H9 (cell line): ENCODE measurements around the gene CTCF. TPM values are rescaled to one million over a fixed set of nuclear protein-coding genes. Genes with fewer than 3 reads are reported as not detected.

Experiments
- DNase-seq: peaks from one replicate; pipeline ENCODE4 v3.0.0-alpha.2; 2017
- H2AFZ ChIP-seq: one replicate; pipeline ENCODE4 v1.6.1; 2013; ENCODE audit warnings: mild to moderate bottlenecking, low read length, control low read depth, moderate library complexity
- H2AK5ac ChIP-seq: 2 replicates; pipeline ENCODE4 v1.6.1; 2013; ENCODE audit warnings: low read length, control low read depth, mixed read lengths; ENCODE audit not compliant: insufficient read length
- H2BK120ac ChIP-seq: one replicate; pipeline ENCODE4 v1.6.1; 2013; ENCODE audit warnings: low read depth, mild to moderate bottlenecking, low read length, control low read depth, inconsistent platforms; ENCODE audit not compliant: poor library complexity, severe bottlenecking
- H2BK12ac ChIP-seq: 2 replicates; pipeline ENCODE4 v1.6.1; 2013; ENCODE audit warnings: low read length, control low read depth, mixed read lengths, low read depth; ENCODE audit not compliant: insufficient read length
- H2BK15ac ChIP-seq: 2 replicates; pipeline ENCODE4 v1.6.1; 2013; ENCODE audit warnings: low read depth, low read length, control low read depth
- H2BK20ac ChIP-seq: one replicate; pipeline ENCODE4 v1.6.1; 2013; ENCODE audit warnings: low read depth, mild to moderate bottlenecking, low read length, control low read depth, inconsistent platforms; ENCODE audit not compliant: poor library complexity, severe bottlenecking
- H2BK5ac ChIP-seq: 2 replicates; pipeline ENCODE4 v1.6.1; 2013; ENCODE audit warnings: low read length, control low read depth, mixed read lengths; ENCODE audit not compliant: insufficient read length
- H3K14ac ChIP-seq: 2 replicates; pipeline ENCODE4 v1.6.1; 2013; ENCODE audit warnings: low read length, control low read depth; ENCODE audit not compliant: insufficient read depth
- H3K18ac ChIP-seq: 2 replicates; pipeline ENCODE4 v1.6.1; 2013; ENCODE audit warnings: low read depth, mild to moderate bottlenecking, mixed read lengths, low read length, control low read depth; ENCODE audit not compliant: insufficient read length
- H3K23ac ChIP-seq: 2 replicates; pipeline ENCODE4 v1.6.1; 2013; ENCODE audit warnings: low read length, control low read depth, mixed read lengths, low read depth; ENCODE audit not compliant: insufficient read length
- H3K23me2 ChIP-seq: 2 replicates; pipeline ENCODE4 v1.6.1; 2013; ENCODE audit warnings: low read depth, mild to moderate bottlenecking, mixed read lengths, low read length, control low read depth; ENCODE audit not compliant: insufficient read length, poor library complexity, severe bottlenecking
- H3K27ac ChIP-seq: 2 replicates; pipeline ENCODE4 v1.5.1; 2013; ENCODE audit warnings: low read length, control low read depth, mixed read lengths, low read depth; ENCODE audit not compliant: insufficient read length
- H3K27me3 ChIP-seq: 2 replicates; pipeline ENCODE4 v1.6.1; 2013; ENCODE audit warnings: low read length, control low read depth, inconsistent platforms; ENCODE audit not compliant: insufficient read depth
- H3K4ac ChIP-seq: 2 replicates; pipeline ENCODE4 v1.6.1; 2013; ENCODE audit warnings: low read depth, mild to moderate bottlenecking, control low read depth, inconsistent platforms, low read length, moderate library complexity
- H3K4me1 ChIP-seq: 2 replicates; pipeline ENCODE4 v1.6.1; 2013; ENCODE audit warnings: low read length, control low read depth, inconsistent platforms; ENCODE audit not compliant: insufficient read depth
- H3K4me2 ChIP-seq: 2 replicates; pipeline ENCODE4 v1.6.1; 2013; ENCODE audit warnings: low read length, control low read depth, mixed read lengths; ENCODE audit not compliant: insufficient read length, insufficient read depth
- H3K56ac ChIP-seq: 2 replicates; pipeline ENCODE4 v1.6.1; 2013; ENCODE audit warnings: low read depth, mild to moderate bottlenecking, mixed read lengths, low read length, control low read depth; ENCODE audit not compliant: insufficient read length
- H3K79me1 ChIP-seq: 2 replicates; pipeline ENCODE4 v1.6.1; 2013; ENCODE audit warnings: low read depth, mild to moderate bottlenecking, moderate library complexity, low read length, control low read depth, inconsistent platforms; ENCODE audit not compliant: insufficient read depth, poor library complexity, severe bottlenecking
- H3K79me2 ChIP-seq: 2 replicates; pipeline ENCODE4 v1.6.1; 2013; ENCODE audit warnings: low read length, control low read depth, inconsistent platforms; ENCODE audit not compliant: insufficient read depth
- H3K9ac ChIP-seq: 2 replicates; pipeline ENCODE4 v1.6.1; 2013; ENCODE audit warnings: low read length, control low read depth, mixed read lengths; ENCODE audit not compliant: insufficient read length; ENCODE audit errors: extremely low read depth
- H3K9me3 ChIP-seq: one replicate; pipeline ENCODE4 v1.6.1; 2013; ENCODE audit warnings: low read depth, low read length, inconsistent platforms; ENCODE audit not compliant: control insufficient read depth
- H3T11ph ChIP-seq: one replicate; pipeline ENCODE4 v1.6.1; 2013; ENCODE audit warnings: mild to moderate bottlenecking, low read length, control low read depth, inconsistent platforms
- H4K20me1 ChIP-seq: one replicate; pipeline ENCODE4 v1.6.1; 2013; ENCODE audit not compliant: control insufficient read depth, insufficient read length, insufficient read depth
- H4K5ac ChIP-seq: 2 replicates; pipeline ENCODE4 v1.6.1; 2013; ENCODE audit warnings: low read depth, mild to moderate bottlenecking, mixed read lengths, low read length, control low read depth; ENCODE audit not compliant: insufficient read length
- H4K8ac ChIP-seq: replicated peaks from 2 replicates; pipeline ENCODE4 v1.6.1; 2013; ENCODE audit warnings: low read length, control low read depth, mixed read lengths, low read depth; ENCODE audit not compliant: insufficient read length
- H4K91ac ChIP-seq: 2 replicates; pipeline ENCODE4 v1.6.1; 2013; ENCODE audit warnings: low read depth, mild to moderate bottlenecking, moderate library complexity, mixed read lengths, low read length, control low read depth; ENCODE audit not compliant: insufficient read length
- H3K27ac Mint-ChIP-seq, 3 experiments: 2 replicates in 2 of 3; 3 replicates in 1 of 3; pipeline ENCODE4 v1.8.0; 2020 to 2021; ENCODE audit warnings: mixed read lengths in 3 of 3, mild to moderate bottlenecking in 1 of 3, moderate library complexity in 1 of 3
- H3K27me3 Mint-ChIP-seq: 2 replicates; pipeline ENCODE4 v1.8.0; 2021; ENCODE audit warnings: low read depth, mild to moderate bottlenecking, moderate library complexity, mixed read lengths
- H3K36me3 Mint-ChIP-seq, 3 experiments: 2 replicates in 2 of 3; 3 replicates in 1 of 3; pipeline ENCODE4 v1.8.0; 2020 to 2021; ENCODE audit warnings: low read depth in 3 of 3, mixed read lengths in 3 of 3; ENCODE audit not compliant: insufficient read depth in 1 of 3
- H3K4me1 Mint-ChIP-seq, 2 experiments: 2 replicates each; pipeline ENCODE4 v1.8.0; 2020; ENCODE audit warnings: mixed read lengths in 2 of 2
- H3K4me3 Mint-ChIP-seq, 2 experiments: 2 replicates in 1 of 2; 3 replicates in 1 of 2; pipeline ENCODE4 v1.8.0; 2020 to 2021; ENCODE audit warnings: mild to moderate bottlenecking in 2 of 2, mixed read lengths in 2 of 2, moderate library complexity in 1 of 2
- H3K9me3 Mint-ChIP-seq, 2 experiments: 2 replicates in 1 of 2; 3 replicates in 1 of 2; pipeline ENCODE4 v1.8.0; 2020; ENCODE audit warnings: mild to moderate bottlenecking in 2 of 2, mixed read lengths in 2 of 2, moderate library complexity in 1 of 2
- WGBS: extraction: QIAGEN DNeasy Blood & Tissue Kit; methylation state at CpG from one replicate; pipeline ENCODE4 v1.1.7; 2013; ENCODE audit warnings: missing lambda C conversion rate, low lambda C conversion rate, mixed read lengths; ENCODE audit not compliant: insufficient read length; ENCODE audit errors: extremely low coverage; 5-methylcytosine and 5-hydroxymethylcytosine counted together
- total RNA-seq: library from RNA; stranded (reverse); gene quantifications from 2 replicates; pipeline ENCODE4 v1.2.1, GENCODE V29; 2021
- TF ChIP-seq, protein P1 (sequence below): fragments of 200-600 bp; sonication (generic); conservative IDR thresholded peaks from 3 replicates; pipeline ENCODE4 v1.8.0; 2021; ENCODE audit warnings: antibody characterized with exemption, mild to moderate bottlenecking

Gene CTCF
- total RNA-seq, 1 experiment from 2014 or later = 87.3 TPM

DNA sequence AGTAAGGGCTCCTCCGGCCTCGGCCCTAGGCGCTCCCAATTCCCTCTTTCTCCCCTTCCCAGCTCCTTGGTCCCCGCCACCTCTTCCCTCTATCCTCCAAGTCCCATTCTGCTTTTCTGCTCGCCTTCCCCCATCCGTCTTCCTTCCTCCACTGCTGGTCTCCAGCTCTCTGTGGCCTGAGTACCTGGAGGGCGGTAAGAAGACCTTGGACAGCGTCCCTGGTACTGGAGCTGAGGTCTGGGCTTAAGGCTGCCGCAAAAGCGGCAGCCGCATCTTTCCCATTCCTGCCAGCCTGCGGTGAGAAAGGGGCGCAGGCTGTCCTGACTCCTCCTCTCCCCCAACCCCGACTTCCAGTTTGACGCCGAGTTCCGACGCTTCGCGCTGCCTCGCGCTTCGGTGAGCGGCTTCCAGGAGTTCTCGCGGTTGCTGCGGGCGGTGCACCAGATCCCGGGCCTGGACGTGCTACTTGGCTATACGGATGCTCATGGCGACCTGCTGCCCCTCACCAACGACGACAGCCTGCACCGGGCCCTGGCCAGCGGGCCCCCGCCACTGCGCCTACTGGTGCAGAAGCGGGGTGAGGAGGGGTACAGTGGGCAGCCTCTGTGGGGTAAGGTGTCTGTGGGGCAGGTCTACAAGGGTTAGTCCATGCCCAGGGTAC is 98.9 kb downstream of the CTCF start:
- TF ChIP-seq, protein P1, sequence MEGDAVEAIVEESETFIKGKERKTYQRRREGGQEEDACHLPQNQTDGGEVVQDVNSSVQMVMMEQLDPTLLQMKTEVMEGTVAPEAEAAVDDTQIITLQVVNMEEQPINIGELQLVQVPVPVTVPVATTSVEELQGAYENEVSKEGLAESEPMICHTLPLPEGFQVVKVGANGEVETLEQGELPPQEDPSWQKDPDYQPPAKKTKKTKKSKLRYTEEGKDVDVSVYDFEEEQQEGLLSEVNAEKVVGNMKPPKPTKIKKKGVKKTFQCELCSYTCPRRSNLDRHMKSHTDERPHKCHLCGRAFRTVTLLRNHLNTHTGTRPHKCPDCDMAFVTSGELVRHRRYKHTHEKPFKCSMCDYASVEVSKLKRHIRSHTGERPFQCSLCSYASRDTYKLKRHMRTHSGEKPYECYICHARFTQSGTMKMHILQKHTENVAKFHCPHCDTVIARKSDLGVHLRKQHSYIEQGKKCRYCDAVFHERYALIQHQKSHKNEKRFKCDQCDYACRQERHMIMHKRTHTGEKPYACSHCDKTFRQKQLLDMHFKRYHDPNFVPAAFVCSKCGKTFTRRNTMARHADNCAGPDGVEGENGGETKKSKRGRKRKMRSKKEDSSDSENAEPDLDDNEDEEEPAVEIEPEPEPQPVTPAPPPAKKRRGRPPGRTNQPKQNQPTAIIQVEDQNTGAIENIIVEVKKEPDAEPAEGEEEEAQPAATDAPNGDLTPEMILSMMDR = no peak
- peaks cover 2% of the 10 kb centered on the region for H3K27me3 Mint-ChIP-seq
- no peak overlapping the region for H3K27ac ChIP-seq
- H3K23me2 ChIP-seq = peaks cover 15% of the 10 kb centered on the region
- H3K56ac ChIP-seq = no peak overlapping the region
- H3K23ac ChIP-seq = no peak overlapping the region
- H3K27me3 ChIP-seq = no peaks in the 10 kb centered on the region
- H3K79me1 ChIP-seq = no peaks in the 10 kb centered on the region
- peak overlapping the region; percentile 15 for H3K18ac ChIP-seq
- H3K9me3 Mint-ChIP-seq = no peaks in the 10 kb centered on the region
- H3K4ac ChIP-seq = no peak overlapping the region
- H2AFZ ChIP-seq = no peak overlapping the region
- H3K27ac Mint-ChIP-seq = peak overlapping the region; percentile 79 to 96 (median 93); a peak in 5 of 7 replicates
- H2BK12ac ChIP-seq = no peak overlapping the region
- H2AK5ac ChIP-seq = no peak overlapping the region
- H3K36me3 Mint-ChIP-seq = peaks cover 7 to 19% (median 8%) of the 10 kb centered on the region in 3 experiments; a peak in 5 of 7 replicates
- H4K91ac ChIP-seq = no peak overlapping the region
- DNase-seq = peak; percentile 79
- no peaks in the 10 kb centered on the region for H3K4me1 ChIP-seq
- H3K79me2 ChIP-seq = no peaks in the 10 kb centered on the region
- no peak overlapping the region for H2BK120ac ChIP-seq
- no peak overlapping the region for H3K9ac ChIP-seq
- H3K9me3 ChIP-seq = no peaks in the 10 kb centered on the region
- no peak overlapping the region for H4K5ac ChIP-seq
- no peak overlapping the region for H3T11ph ChIP-seq
- H3K4me1 Mint-ChIP-seq = peaks cover 14 to 28% of the 10 kb centered on the region in 2 experiments
- WGBS = no CpG with 5 or more reads among the region's 39 CpGs
- peak overlapping the region; percentile 57 for H3K4me2 ChIP-seq
- H2BK5ac ChIP-seq = no peak overlapping the region
- no peak overlapping the region for H2BK20ac ChIP-seq
- H4K20me1 ChIP-seq = no peaks in the 10 kb centered on the region
- peak overlapping the region; percentile 85 to 91 for H3K4me3 Mint-ChIP-seq
- H3K14ac ChIP-seq = no peak overlapping the region
- H4K8ac ChIP-seq = no peak overlapping the region
- no peak overlapping the region for H2BK15ac ChIP-seq
